HepG2 (cell line): ENCODE measurements around the gene PCYT2. TPM values are rescaled to one million over a fixed set of nuclear protein-coding genes. Genes with fewer than 3 reads are reported as not detected.

Source experiments
- DR1 ChIP-seq: sonication (generic); formaldehyde crosslinking; IDR thresholded peaks from 2 replicates; pipeline ENCODE4 v1.8.0; 2021; ENCODE audit warnings: mild to moderate bottlenecking, missing genetic modification reagents, inconsistent platforms
- EP300 ChIP-seq, 3 experiments: sonication (generic) in 1 of 3; formaldehyde crosslinking in 1 of 3; IDR thresholded peaks; 2 replicates each; pipeline versions ENCODE4 v1.5.1 to v1.6.1; 2011 to 2020; ENCODE audit warnings: low read depth in 2 of 3, low read length in 2 of 3, borderline replicate concordance in 1 of 3, improper control_type of control experiment in 1 of 3, mild to moderate bottlenecking in 1 of 3, missing genetic modification reagents in 1 of 3, moderate library complexity in 1 of 3
- KLF16 ChIP-seq, 2 experiments: sonication (generic) in 1 of 2; formaldehyde crosslinking in 1 of 2; IDR thresholded peaks; 2 replicates each; pipeline versions ENCODE4 v1.6.1 to v1.8.0; 2016 to 2023; ENCODE audit warnings: missing genetic modification reagents in 2 of 2, missing compliant biosample characterization in 1 of 2
- MTF1 ChIP-seq: sonication (generic); formaldehyde crosslinking; IDR thresholded peaks from 2 replicates; pipeline ENCODE4 v1.5.0; 2020; ENCODE audit warnings: missing genetic modification reagents
- NFE2L1 ChIP-seq: sonication (generic); formaldehyde crosslinking; IDR thresholded peaks from 2 replicates; pipeline ENCODE4 v1.4.0; 2020; ENCODE audit warnings: missing genetic modification reagents, mild to moderate bottlenecking, borderline replicate concordance
- SATB2 ChIP-seq: sonication (generic); formaldehyde crosslinking; IDR thresholded peaks from 2 replicates; pipeline ENCODE4 v1.5.0; 2020; ENCODE audit warnings: missing genetic modification reagents
- ZNF17 ChIP-seq: sonication (generic); formaldehyde crosslinking; IDR thresholded peaks from 2 replicates; pipeline ENCODE4 v1.5.0; 2020; ENCODE audit warnings: mild to moderate bottlenecking, missing genetic modification reagents
- ZNF280D ChIP-seq: sonication (generic); formaldehyde crosslinking; IDR thresholded peaks from 2 replicates; pipeline ENCODE4 v1.5.1; 2020; ENCODE audit warnings: mild to moderate bottlenecking, missing genetic modification reagents
- ZNF839 ChIP-seq: sonication (generic); formaldehyde crosslinking; IDR thresholded peaks from 2 replicates; pipeline ENCODE4 v1.4.0; 2020; ENCODE audit warnings: missing genetic modification reagents, mild to moderate bottlenecking, borderline replicate concordance
- polyA plus RNA-seq, 8 experiments: library from polyadenylated mRNA; depleted of rRNA in 3 of 8; stranded (reverse) in 7 of 8; unstranded in 1 of 8; fragments of >200 nt; fragmentation: Illumina TruSeq in 4 of 8; extraction: Trizol in 4 of 8; gene quantifications; 2 replicates each; pipeline versions ENCODE4 v1.2.1 to v1.2.3, GENCODE V29; 2011 to 2016; ENCODE audit warnings: low read depth in 4 of 8, missing spikeins in 1 of 8, mixed read lengths in 1 of 8; ENCODE audit not compliant: insufficient read depth in 1 of 8
- total RNA-seq, 5 experiments: library from RNA; depleted of rRNA; stranded (reverse); fragments of >200 nt; fragmentation: Illumina TruSeq; extraction: Trizol; gene quantifications; 2 replicates each; pipeline ENCODE4 v1.2.3, GENCODE V29; 2016; ENCODE audit warnings: low read depth in 1 of 5
- TF ChIP-seq, protein P1 (sequence below): sonication (generic); formaldehyde crosslinking; IDR thresholded peaks from 2 replicates; pipeline ENCODE4 v1.5.0; 2020; ENCODE audit warnings: mild to moderate bottlenecking, missing genetic modification reagents, borderline replicate concordance
- TF ChIP-seq, protein P2 (sequence below): sonication (generic); formaldehyde crosslinking; IDR thresholded peaks from 2 replicates; pipeline ENCODE4 v1.4.0; 2020; ENCODE audit warnings: mild to moderate bottlenecking, missing genetic modification reagents

The PCYT2 gene
- total and polyA plus RNA-seq, 2 of the 13 experiments (the other 11 are each of a cell fraction or from before 2014, with no cell fraction given), result 147 to 297 TPM

DNA sequence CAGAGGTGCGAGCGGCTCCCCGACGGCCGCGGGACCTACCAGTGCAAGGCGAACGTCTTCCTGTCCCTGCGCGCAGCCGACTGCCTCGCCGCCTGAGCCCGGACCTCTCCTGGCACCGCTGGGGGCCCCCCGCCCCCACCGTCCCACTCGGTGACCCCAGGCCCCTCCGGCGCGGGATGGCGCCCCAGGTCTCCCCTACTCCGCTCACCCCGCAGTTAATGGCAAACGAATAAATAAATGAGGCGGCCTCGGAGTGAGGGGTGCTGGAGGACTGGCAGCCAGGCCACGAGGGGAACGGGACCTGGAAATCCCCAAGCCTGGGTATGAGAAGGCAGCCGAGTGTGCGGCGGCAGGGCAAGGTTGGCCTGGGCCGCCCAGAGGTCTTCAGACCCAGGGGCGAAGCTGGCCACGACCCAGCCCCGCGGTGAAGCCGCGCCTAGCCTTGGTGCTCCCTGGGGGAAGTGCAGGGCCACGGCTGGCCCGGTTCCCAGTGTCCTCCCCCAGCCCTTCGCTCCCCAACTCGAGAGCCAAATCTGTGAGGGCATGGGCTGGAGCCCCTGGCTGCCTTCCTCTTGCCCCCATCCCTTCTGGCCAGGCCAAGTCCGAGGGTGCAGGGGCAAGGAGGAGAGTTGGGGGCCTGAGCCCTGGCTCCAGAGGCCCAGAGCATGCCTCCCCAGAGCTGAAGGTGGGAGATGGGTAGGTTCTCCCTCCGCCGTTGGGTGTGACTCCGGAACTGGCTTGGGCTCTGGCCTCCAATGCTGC lies 8.4 kb downstream of the PCYT2 start (continued):
- no peak for TF ChIP-seq ZNF17 (CRISPR knock-in tag)
- no peak for TF ChIP-seq ZNF839 (CRISPR knock-in tag)
- TF ChIP-seq EP300 (IDR thresholded peaks at IDR 0.05; ENCODE audit: low read depth in 2 of 2, low read length in 2 of 2), result no peak
- 0 out of 2 replicates have a peak, but pooled peaks have one; percentile 29 for TF ChIP-seq EP300 (CRISPR knock-in tag; IDR thresholded peaks at IDR 0.05; ENCODE audit: borderline replicate concordance)
- no peak for TF ChIP-seq DR1 (CRISPR knock-in tag)
- no peak for TF ChIP-seq NFE2L1 (CRISPR knock-in tag)
- TF ChIP-seq MTF1 (CRISPR knock-in tag), result no peak
- no peak for TF ChIP-seq KLF16 (CRISPR knock-in tag; IDR thresholded peaks at IDR 0.05)
- TF ChIP-seq, protein P1, sequence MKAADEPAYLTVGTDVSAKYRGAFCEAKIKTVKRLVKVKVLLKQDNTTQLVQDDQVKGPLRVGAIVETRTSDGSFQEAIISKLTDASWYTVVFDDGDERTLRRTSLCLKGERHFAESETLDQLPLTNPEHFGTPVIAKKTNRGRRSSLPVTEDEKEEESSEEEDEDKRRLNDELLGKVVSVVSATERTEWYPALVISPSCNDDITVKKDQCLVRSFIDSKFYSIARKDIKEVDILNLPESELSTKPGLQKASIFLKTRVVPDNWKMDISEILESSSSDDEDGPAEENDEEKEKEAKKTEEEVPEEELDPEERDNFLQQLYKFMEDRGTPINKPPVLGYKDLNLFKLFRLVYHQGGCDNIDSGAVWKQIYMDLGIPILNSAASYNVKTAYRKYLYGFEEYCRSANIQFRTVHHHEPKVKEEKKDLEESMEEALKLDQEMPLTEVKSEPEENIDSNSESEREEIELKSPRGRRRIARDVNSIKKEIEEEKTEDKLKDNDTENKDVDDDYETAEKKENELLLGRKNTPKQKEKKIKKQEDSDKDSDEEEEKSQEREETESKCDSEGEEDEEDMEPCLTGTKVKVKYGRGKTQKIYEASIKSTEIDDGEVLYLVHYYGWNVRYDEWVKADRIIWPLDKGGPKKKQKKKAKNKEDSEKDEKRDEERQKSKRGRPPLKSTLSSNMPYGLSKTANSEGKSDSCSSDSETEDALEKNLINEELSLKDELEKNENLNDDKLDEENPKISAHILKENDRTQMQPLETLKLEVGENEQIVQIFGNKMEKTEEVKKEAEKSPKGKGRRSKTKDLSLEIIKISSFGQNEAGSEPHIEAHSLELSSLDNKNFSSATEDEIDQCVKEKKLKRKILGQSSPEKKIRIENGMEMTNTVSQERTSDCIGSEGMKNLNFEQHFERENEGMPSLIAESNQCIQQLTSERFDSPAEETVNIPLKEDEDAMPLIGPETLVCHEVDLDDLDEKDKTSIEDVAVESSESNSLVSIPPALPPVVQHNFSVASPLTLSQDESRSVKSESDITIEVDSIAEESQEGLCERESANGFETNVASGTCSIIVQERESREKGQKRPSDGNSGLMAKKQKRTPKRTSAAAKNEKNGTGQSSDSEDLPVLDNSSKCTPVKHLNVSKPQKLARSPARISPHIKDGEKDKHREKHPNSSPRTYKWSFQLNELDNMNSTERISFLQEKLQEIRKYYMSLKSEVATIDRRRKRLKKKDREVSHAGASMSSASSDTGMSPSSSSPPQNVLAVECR (CRISPR knock-in tag), result 0 out of 2 replicates have a peak, but pooled peaks have one; percentile 1
- no peak for TF ChIP-seq ZNF280D (CRISPR knock-in tag)
- TF ChIP-seq SATB2 (CRISPR knock-in tag), result no peak; the same call in 1 of the 2 replicates
- TF ChIP-seq, protein P2, sequence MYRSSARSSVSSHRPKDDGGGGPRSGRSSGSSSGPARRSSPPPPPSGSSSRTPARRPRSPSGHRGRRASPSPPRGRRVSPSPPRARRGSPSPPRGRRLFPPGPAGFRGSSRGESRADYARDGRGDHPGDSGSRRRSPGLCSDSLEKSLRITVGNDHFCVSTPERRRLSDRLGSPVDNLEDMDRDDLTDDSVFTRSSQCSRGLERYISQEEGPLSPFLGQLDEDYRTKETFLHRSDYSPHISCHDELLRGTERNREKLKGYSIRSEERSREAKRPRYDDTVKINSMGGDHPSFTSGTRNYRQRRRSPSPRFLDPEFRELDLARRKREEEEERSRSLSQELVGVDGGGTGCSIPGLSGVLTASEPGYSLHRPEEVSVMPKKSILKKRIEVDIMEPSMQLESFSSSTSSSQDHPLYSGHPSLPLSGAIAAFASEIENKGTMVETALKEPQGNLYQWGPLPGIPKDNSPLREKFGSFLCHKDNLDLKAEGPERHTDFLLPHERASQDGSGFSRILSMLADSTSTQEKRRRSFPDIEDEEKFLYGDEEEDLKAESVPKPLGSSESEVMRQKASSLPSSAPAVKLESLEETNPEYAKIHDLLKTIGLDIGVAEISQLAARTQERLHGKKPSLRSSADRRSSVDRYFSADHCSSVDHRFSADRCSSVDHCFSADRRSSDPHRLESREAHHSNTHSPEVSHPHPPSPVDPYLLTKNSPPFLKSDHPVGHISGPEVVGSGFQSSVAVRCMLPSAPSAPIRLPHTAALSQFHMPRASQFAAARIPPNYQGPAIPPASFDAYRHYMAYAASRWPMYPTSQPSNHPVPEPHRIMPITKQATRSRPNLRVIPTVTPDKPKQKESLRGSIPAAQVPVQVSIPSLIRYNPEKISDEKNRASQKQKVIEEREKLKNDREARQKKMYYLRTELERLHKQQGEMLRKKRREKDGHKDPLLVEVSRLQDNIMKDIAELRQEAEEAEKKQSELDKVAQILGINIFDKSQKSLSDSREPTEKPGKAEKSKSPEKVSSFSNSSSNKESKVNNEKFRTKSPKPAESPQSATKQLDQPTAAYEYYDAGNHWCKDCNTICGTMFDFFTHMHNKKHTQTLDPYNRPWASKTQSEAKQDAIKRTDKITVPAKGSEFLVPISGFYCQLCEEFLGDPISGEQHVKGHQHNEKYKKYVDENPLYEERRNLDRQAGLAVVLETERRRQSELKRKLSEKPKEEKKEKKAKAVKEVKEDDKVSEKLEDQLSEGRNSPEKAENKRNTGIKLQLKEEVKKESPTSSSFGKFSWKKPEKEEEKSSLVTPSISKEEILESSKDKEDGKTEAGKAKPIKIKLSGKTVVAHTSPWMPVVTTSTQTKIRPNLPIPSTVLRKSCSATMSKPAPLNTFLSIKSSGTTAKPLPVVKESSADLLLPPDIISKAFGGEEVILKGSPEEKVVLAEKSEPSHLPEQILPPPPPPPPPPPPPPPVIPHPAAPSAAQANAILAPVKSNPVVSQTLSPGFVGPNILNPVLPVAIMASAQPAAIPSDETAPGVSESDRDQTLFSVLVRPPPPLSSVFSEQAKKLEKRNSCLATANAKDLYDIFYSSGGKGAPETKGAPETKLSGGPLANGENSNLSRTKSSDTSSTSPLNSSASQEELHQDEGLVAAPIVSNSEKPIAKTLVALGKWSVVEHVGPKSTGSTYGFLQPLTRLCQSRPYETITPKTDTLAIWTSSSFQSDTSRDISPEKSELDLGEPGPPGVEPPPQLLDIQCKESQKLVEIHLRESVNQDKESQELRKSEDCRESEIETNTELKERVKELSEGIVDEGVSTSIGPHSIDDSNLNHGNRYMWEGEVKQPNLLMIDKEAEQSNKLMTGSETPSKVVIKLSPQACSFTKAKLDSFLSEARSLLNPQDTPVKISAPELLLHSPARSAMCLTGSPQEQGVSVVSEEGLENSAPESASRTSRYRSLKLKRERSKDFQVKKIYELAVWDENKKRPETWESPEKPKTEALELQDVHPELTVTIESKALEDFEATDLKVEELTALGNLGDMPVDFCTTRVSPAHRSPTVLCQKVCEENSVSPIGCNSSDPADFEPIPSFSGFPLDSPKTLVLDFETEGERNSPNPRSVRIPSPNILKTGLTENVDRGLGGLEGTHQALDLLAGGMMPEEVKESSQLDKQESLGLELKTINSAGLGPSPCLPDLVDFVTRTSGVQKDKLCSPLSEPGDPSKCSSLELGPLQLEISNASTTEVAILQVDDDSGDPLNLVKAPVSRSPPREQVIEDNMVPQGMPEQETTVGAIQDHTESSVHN, result no peak
